Airway epithelial cell (primary cell): ENCODE data around the gene ZNF496. TPM values are rescaled to one million over a fixed set of nuclear protein-coding genes. Genes with fewer than 3 reads are reported as not detected.

Source experiments
- total RNA-seq: library from RNA; depleted of rRNA; stranded (reverse); fragments of >200 nt; gene quantifications from 2 replicates; pipeline ENCODE4 v1.2.3, GENCODE V29; 2015

ZNF496 gene
- total RNA-seq: 24.8 and 24.9 TPM in 2 replicates

DNA sequence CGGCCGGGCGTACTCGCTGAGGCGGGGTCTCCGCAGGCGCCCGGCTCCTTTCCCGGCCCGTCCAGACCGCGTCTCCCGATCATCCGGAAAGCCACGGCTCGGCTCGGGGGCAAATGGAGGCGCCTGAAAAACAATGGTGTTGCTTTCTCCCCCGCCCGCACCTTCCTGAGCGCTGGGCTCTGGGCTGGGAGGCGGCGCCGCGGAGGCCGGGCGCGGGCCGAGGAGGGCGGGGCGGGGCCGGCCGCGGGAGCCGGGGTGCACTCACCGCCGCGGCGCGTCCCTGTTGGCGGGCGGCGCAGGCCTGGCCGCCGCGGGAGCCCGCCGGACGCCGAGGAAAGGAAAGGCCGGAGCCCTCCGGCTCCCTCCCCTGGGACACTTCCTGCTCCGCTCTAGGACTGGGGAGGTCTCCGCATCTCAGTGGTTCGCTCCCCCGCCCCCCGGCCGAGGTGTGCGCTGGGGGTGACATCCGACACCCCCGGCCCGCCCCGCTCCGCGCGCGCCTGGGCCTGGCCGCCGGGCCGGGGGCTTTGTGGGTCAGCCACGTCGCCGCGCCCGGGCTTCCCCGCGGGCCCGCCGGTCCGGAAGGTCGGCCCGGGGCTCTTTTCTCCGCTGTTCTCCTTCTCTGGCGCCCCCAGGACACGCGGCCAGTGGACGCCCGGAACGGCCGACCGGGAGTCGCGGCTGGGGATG lies at the start of gene ZNF496:
Gene ZNF496 (minus strand): TSS at position 343 of the 690 bp plus-strand sequence. CDS start 2,289 bp downstream, outside the sequence.

DNA sequence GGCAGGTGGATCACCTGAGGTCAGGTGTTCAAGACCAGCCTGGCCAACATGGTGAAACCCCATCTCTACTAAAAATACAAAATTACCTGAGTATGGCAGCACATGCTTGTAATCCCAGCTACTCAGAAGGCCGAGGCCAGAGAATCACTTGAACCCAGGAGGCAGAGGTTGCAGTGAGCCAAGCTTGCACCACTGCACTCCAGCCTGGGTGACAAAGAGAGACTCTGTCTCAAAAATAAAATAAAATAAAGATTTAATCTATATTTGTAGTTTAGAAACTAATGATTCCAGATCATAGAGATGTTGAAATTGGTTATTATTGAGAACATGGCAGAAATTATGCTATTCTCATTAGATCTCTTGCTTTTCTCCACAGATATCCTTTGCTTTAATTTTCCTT lies 75.9 kb downstream of the ZNF496 start, which contains the start of gene VN1R5:
Gene VN1R5 (plus strand): TSS at position 301 of the 400 bp plus-strand sequence.

Other genes with a start within 250 kb of the ZNF496 start
- gene ZNF669, start 227.5 kb downstream of the ZNF496 start, total RNA-seq: 4.3 and 5.2 TPM in 2 replicates
- gene ZNF124, start 159.8 kb downstream of the ZNF496 start, total RNA-seq: 12.8 and 14.0 TPM in 2 replicates
- not detected in 2 replicates for gene VN1R5, start 75.8 kb downstream of the ZNF496 start, total RNA-seq
- gene NLRP3, start 84.3 kb upstream of the ZNF496 start, total RNA-seq: not detected in 2 replicates
- not detected in 2 replicates for gene OR2B11, start 126.2 kb upstream of the ZNF496 start, total RNA-seq
- not detected in 2 replicates for gene OR2C3, start 204.6 kb upstream of the ZNF496 start, total RNA-seq
- not detected in 2 replicates for gene GCSAML, start 217.3 kb upstream of the ZNF496 start, total RNA-seq